Astrocyte (in vitro differentiated cells and primary cell): ENCODE measurements around the gene THADA.

Experiments
- EZH2 ChIP-seq: IDR thresholded peaks from 2 replicates; pipeline ENCODE4 v1.6.1; 2012; ENCODE audit warnings: mild to moderate bottlenecking, low read length, inconsistent platforms; ENCODE audit not compliant: insufficient read depth
- TF ChIP-seq, protein P1 (sequence below): IDR thresholded peaks from 2 replicates; pipeline ENCODE4 v1.5.1; 2011; ENCODE audit warnings: low read depth, mild to moderate bottlenecking, inconsistent platforms, low read length, moderate library complexity; ENCODE audit not compliant: insufficient read depth

DNA sequence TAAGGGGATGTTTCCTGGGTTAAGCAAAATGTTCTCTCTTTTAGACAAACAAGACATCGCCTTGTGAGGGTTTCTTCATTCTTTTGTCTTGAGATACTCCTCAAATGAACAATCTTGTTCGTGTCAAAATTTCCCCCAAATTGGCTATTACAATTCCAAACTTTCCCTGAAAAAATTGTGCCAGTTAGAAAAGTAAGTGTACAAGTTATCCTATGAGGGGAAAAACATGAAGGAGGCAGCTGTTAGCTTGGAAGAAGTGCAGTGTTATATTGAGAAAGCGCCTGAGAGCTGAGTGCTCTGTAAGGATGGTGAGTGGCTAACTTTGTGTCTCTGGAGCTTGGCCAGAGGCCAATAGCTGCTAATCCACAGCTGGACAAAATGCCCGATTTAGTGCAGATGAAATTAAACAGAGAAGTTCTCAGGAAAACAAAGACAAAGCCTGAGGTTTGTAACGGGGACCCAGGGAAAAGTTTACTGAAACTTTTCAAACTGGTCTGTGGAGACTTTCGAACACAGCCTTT lies 27.2 kb upstream of the THADA start:
- TF ChIP-seq, protein P1, sequence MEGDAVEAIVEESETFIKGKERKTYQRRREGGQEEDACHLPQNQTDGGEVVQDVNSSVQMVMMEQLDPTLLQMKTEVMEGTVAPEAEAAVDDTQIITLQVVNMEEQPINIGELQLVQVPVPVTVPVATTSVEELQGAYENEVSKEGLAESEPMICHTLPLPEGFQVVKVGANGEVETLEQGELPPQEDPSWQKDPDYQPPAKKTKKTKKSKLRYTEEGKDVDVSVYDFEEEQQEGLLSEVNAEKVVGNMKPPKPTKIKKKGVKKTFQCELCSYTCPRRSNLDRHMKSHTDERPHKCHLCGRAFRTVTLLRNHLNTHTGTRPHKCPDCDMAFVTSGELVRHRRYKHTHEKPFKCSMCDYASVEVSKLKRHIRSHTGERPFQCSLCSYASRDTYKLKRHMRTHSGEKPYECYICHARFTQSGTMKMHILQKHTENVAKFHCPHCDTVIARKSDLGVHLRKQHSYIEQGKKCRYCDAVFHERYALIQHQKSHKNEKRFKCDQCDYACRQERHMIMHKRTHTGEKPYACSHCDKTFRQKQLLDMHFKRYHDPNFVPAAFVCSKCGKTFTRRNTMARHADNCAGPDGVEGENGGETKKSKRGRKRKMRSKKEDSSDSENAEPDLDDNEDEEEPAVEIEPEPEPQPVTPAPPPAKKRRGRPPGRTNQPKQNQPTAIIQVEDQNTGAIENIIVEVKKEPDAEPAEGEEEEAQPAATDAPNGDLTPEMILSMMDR = no peak
- no peak for TF ChIP-seq EZH2
